Brain pericyte (primary cell): ENCODE measurements around the gene TUBB4A.
A peak's percentile ranks its signal among the peaks of the same experiment; 100 is the strongest.

Experiments used
- DNase-seq: peaks from one replicate; pipeline ENCODE4 v3.0.0-alpha.2; 2012; ENCODE audit warnings: low read depth, low spot score

TUBB4A gene

GRCh38 chr19:6470173-6470572, 31.9 kb downstream of the TUBB4A start:
- DNase-seq: no peak

DNA sequence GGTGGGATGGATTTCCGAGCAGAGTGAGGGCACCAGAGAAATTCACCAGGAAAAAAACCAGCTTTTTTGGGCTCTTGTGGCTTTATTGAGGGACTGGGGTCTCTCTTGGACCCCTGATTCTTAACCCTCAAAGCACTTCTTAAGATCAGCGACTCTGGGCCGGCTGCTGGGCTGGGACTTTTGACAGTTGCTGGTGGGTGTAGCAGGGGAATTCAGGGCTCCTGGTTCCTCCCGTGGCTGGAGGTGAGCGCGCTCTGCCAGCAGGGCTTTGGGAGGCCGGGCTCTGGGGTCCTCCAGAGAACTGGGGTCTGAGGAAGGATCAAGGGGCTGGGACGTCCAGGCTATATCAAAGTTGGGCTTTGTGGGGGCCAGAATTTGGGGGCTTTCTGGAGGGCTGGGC, 34.7 kb downstream of the TUBB4A start:
- DNase-seq: no peak

- DNase-seq: no peak
Observed at GRCh38 chr19:6466526-6467248, 35.4 kb downstream of the TUBB4A start.

GRCh38 chr19:6465663-6466062, 36.4 kb downstream of the TUBB4A start:
- no peak for DNase-seq

DNA sequence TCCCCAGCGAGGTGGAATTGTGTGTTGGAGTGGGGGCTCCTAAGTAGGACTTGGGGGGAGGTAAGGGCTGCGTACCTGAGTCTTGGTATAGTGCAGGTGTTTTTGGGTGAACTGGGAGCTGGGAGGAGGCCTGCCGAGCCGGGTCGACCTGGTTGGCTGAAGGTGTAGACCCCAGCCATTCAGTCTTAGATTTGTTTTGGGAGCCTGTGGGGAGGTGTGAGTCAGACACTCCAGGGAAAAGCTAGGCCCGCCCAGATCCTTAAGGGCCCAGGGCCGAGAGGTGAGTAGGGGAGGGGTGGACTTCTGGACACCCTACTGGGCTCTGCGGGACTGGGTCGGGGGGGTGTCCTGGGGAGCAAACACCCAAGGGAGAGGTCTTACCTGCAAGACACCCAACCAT, 37.1 kb downstream of the TUBB4A start:
- DNase-seq: no peak

DNA sequence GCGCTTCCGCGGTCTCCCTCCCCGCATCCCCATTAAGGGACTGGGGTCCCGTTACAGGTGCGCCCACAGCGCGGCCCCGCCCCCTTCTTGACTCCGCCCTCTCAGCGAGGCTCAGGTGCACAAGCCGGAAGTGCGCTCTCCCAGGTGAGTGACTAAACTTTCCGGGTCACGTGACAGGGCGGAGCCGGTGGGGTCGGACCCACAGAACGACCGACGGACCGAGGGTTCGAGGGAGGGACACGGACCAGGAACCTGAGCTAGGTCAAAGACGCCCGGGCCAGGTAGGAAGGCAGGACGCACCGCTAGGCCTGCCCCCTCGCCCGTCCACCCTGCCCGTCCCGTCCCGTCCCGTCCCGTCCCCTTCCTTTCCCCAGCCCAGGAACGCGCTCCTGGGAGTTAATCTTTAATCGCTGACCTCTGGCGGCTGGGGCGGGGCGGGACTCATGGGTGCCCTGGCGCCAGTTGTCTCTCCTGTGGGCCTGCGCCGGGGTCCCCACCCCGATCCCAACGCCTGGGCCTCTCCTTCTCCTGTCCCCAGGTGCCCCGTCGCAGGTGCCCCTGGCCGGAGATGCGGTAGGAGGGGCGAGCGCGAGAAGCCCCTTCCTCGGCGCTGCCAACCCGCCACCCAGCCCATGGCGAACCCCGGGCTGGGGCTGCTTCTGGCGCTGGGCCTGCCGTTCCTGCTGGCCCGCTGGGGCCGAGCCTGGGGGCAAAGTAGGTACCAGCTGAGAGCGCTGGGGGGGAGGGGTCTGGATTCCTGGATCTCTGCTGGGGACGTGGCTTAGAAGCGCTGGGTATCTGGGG, 37.8 kb downstream of the TUBB4A start, which contains the start of gene CRB3:
Gene CRB3, plus strand, starts transcription at position 202 of the 804 bp plus-strand sequence. Its CDS starts 431 bp downstream, at position 633.
- no peak for DNase-seq

DNA sequence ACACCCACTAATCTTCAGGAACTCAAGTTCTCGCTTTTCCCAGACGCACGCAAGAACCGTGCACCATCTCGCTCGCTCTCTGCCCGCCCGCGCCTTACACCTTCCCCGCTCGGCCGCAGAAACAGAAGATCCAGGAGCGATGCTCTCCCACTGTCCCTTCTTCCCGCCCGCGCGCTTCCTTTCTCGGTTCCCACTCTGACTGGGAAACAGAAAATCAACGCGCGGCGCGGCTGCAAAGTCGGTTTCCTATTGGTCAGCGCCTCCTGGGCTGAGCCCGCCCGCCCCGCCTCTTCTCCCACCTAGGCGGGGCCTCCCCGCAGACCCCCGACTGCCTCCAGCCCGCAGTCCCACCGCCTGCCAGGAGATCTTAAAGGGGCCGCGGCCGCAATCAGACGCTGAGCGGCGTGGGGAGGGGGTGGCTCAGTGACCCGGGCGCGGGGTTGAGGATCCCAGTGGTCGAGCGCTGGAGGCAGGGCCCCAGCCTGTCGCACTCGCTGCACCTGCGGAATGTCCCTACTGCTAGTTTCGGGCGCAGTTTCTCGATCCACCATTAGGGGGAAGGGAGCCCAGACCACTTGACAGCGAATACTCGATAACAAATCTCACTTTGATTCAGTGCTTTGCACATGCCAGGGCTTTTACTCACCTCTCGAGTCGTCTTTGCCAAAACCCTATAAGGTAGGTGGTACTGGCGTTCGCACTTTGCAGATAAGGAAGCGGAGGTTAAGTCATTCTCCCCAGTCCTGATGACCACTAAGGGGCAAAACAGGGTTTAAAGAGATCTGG, 41.8 kb downstream of the TUBB4A start:
- DNase-seq: peak; percentile 93

DNA sequence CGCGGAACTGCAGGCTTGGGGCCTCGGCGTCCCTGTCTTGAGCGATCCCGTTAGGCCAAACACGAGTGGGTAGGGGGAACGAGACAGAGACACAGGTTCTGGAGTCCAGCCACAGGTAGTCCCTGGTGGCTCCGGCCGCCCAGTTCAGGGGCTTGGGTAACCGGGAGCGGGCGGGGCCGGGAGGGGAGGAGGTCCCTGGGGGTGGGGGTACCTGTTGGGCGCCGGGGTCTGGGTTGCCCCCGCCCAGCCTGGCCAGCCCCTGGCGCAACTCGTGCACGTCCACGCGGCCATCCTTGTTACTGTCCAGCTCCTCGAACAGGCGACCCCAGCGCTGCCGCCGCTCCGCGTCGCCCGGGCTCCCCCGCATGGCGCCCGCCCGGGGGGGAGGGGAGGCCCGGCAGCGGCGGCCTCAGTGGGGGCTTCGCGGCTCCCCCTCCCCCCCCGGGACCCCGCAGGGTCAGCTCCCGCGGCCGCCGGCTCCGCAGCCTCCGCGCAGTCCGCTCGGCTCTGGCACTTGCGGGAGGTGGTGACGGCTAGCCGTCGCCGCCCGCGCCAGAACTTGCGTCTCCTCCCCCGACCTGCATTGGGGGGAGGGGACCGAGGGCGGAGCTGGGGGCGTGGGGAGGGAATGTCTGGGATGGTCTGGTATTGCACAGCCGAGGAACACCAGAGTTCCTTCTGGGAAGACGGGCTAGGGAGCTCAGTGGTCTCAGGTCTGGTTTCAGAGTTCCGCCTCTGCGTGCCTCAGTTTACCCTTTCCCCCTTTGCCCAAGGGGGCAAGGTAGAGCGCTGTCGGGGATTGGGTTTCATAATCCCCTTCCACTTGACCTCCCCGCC, 42.6 kb downstream of the TUBB4A start, which contains the start of gene SLC25A23:
Gene SLC25A23, minus strand, starts transcription at position 531 of the 837 bp plus-strand sequence. Its CDS starts 164 bp downstream, at position 367.
- peak; percentile 56 for DNase-seq

DNA sequence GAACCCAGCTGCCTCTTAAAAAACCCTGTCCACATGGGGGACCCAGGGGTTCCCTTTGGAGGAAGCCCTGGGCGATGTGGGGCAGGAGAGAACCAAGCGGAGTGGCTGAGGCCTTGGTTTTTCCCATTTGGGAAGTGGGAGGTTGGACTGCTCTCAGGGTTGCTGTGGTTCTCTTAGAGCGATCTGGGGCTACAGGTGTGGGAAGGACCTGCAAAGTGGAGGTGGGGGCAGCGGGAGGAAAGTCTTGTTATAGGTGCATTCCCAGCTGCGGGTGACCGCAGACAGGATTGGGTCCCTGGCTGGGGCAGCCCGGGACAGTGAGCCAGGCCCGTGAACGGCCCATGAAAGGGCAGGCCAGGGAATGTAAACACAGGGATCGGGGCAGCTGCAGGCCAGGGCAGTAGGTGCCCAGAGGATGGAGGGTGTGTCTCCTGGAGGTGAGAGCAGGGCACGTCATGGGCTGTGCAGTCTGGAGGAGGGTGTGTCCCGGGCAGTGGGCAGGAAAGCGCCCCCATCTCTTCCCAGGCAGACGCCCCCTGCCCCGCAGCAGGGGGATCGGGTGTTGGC, 43.3 kb downstream of the TUBB4A start:
- no peak for DNase-seq

DNA sequence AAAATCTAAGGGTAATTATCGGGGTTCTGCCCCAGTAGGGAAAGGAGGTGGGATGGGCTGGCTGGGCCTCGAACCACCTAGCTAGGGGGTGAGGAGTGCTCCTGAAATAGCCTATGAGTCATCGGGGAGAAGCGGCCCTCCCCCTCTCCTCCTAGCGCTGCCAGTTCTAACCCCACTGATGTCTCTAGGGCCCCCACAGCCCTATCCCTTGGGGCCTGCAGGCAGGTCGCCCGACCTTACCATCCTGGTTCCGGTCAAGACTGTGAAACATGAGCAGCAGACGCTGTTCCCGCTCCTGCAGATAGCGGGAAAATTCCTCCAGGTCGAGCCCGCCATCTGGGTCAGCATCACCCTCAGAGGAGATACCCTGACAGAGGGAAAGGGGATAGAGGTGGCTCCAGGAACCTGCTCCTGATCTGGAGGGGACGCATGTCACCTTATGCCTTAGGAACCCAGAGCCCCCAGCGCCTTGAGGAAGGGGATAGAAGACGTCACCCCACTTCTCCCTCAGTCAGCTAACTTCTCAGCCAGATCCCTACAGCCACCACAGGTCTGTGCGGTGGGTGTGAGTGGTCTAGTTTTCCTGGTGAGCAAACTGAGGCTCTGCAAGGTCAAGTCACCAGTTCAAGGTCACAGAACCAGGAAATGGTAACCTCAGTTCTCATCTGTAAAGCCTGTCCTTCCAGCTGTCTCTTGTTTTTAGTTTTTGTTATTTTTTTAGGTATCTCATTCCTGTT, 44.0 kb downstream of the TUBB4A start:
- DNase-seq: no peak

DNA sequence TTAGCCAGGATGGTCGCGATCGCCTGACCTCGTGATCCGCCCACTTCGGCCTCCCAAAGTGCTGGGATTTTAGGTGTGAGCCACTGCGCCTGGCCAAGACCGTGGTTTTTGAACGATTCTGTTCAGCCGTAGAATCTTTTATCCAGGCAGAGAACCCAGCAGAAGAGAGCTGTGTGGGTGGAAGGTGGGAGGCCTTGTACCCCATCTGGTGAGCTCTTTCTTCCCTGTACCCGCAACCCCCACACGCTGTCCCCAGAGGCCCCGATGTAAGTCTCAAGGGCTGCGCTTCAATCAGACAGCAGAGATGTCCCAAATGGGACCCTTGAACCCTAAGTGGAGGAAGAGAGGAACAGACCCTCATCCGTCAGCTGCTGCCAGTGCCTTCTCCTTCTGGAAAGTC, 46.2 kb downstream of the TUBB4A start:
- DNase-seq: no peak

DNA sequence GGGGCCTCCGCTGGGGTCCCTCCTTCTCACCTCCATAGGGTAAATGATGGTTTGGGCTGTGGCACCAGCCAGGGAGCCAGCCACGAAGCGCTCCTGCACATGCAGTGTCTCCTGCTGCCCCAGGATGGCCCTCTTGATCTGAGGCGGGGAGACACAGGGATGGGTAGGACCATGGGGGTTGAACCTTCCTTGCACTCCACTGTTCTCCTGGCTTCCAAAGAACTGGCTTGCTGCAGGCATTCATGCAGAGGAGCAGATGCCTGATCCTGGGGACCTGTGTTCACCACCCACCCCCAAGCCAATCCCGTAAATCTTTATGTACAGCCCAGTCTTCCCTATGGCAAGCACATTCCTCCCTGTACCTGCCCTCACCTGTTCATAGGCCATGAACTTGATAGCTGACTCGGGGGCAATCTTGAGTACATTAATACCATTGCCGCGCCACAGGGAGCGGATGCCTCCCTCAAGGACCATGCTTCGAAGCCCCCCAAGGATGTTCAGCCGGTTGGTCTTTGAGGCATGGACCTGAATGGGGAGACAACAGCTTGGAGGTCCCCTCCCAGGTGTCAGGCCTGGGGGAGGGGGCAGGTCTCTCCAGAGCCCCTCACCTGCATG, 48.1 kb downstream of the TUBB4A start:
- DNase-seq: no peak

DNA sequence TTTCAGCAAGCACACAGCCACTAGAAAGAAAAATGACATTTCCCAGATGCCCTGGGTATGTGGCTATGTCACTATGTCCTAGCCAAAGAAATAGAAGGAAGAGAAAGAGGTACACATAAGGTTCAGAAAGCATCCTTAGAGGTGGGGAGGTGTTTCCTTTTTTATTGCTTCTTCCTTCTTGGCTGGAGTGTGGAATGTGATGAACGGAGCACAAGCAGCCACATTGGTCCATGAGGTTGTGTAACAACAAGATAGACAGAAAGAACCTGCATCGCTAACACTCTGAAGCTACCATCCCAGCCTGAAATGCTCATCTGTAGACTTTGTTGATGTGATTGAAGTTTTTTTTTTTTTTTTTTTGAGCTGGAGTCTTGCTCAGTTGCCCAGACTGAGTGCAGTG, 49.2 kb downstream of the TUBB4A start:
- no peak for DNase-seq

DNA sequence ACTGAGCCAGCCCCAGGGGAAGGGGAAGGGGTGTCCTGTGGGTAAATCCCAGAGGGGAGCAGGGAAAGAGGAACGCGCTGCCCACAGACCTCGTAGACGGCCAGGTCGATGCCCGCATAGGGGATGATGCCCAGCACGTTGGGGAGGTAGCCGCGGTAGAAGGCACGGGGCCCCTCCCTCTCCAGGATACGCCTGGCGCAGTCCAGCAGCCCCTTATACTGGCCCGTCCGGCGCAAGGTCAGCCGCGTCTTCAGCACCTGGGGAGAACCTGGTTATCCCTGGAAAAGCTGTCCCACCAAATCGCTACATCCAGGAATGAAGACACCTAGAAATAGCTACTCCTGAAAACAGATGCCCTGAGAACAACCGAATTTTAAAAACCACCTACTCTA, 49.9 kb downstream of the TUBB4A start:
- no peak for DNase-seq

DNA sequence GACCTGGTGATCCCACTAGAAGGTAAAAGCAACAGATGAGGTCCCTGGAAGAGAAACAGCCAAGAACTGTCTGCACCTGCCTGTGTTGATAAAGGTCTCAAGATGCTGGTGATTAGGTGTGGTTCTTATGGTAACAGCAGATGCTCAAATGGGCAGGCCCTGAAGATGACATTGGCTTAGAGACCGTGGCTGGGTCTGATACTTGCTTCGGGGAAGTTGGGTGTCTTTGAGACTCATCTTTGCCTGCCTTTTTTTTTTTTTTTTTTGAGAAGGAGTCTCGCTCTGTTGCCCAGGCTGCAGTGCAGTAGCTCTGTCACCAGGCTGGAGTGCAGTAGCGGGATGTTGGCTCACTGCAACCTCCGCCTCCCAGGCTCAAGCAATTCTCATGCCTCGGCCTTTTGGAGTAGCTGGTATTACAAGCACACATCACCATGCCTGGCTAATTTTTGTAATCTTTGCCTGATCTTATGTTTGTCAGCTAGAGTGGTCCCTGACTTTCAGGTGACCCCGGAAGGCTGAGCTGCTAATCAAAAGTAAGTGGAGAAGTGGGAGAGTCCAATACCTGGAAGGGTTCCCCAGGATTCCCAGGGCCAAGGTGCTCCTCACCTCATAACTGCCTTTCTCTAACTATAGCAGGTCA, 50.4 kb downstream of the TUBB4A start:
- DNase-seq: no peak

DNA sequence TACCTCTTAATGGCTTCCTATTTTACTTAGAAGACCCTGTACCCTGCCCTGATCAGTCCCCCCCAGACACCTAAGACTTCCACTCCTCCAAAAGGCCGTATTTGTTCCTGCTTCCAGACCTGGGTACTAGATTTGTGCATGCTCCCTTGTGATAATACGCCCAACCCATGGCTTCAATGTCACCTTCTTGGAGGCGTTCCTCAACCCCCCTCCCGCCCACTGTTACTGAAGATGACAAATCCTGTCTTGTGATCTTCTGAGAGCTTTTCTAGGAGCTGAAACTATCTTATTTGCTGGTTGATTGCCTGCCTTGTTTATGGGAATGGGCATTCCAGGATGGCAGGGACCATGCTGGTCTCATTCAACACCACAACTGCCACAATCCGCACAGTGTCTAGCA, 51.9 kb downstream of the TUBB4A start:
- DNase-seq: no peak

- no peak for DNase-seq
Observed at GRCh38 chr19:6448045-6448444, 54.1 kb downstream of the TUBB4A start.

DNA sequence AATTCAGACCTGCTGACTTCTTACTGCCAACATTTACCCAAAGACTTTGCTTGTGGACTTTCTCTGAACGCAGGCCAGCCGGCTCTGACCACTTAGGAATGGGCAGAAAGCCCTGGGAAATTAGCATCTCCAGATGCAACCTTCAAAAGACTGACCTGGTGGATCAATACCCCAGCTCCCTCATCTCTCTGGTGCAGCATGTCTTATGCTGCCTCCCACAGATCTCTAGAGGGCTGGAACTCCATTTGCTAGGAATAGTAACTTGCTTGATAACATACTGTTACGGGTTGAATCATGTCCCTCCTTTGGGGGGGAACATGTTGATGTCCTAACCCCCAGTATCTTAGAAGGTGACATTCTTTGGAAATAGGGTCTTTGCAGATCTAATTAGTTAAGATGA, 55.7 kb downstream of the TUBB4A start:
- no peak for DNase-seq
